ENCODE results near the gene CRIM1. TPM values are rescaled to one million over a fixed set of nuclear protein-coding genes. Genes with fewer than 3 reads are reported as not detected.

CRIM1 gene
- total and polyA plus RNA-seq, 2 of the 8 experiments (the other 6 are each of a cell fraction or from before 2014, with no cell fraction given): 9.4 to 28.4 TPM

GRCh38 chr2:36541891-36542595, 186.5 kb downstream of the CRIM1 start (continued):
- no peak for TF ChIP-seq RNF2 (IDR thresholded peaks at IDR 0.05; ENCODE audit: borderline replicate concordance, low read depth, low read length, missing control alignments, poor library complexity, severe bottlenecking)
- TF ChIP-seq BRCA1 (IDR thresholded peaks at IDR 0.05; ENCODE audit: low read depth, low read length): no peak
- no peak for TF ChIP-seq SIN3A (conservative IDR thresholded peaks at IDR 0.05 in 1 of 2, IDR thresholded peaks at IDR 0.05 in 1 of 2; ENCODE audit: low read depth in 1 of 2, low read length in 2 of 2)
- no peak for TF ChIP-seq CHD2 (IDR thresholded peaks at IDR 0.05; ENCODE audit: low read length)
- no peak for TF ChIP-seq ASH2L (IDR thresholded peaks at IDR 0.05; ENCODE audit: low read length)
